Tibial nerve (tissue), 4 donors: Measurements from ENCODE around the gene ADGRD1. TPM values are rescaled to one million over a fixed set of nuclear protein-coding genes. Genes with fewer than 3 reads are reported as not detected.
"Not testable (repeated sequence)": the region's sequence is repeated elsewhere in the genome, so short reads cannot be mapped to it uniquely, and the experiment has no call there.

Experiments used
- DNase-seq, 2 donors: peaks; one replicate each; pipeline ENCODE4 v3.0.0-alpha.2; 2019; ENCODE audit warnings: low spot score in 2 of 2
- H3K27ac ChIP-seq, 4 donors: fragments of 200-600 bp; sonication (generic) in 3 of 4; one replicate each; pipeline ENCODE4 v1.5.1; 2017 to 2019; ENCODE audit warnings: mild to moderate bottlenecking in 1 of 4
- H3K27me3 ChIP-seq, 2 donors: fragments of 200-600 bp; sonication (generic) in 1 of 2; one replicate each; pipeline versions ENCODE4 v1.5.1 to v1.6.0; 2017 to 2019
- H3K36me3 ChIP-seq, 3 donors: fragments of 200-600 bp; sonication (generic); one replicate each; pipeline ENCODE4 v1.5.1; 2018 to 2019
- H3K4me1 ChIP-seq, 4 donors: fragments of 200-600 bp; sonication (generic) in 3 of 4; one replicate each; pipeline ENCODE4 v1.5.1; 2017 to 2019
- H3K4me3 ChIP-seq, 4 donors: fragments of 200-600 bp; sonication (generic) in 3 of 4; one replicate each; pipeline ENCODE4 v1.5.1; 2017 to 2019; ENCODE audit warnings: mild to moderate bottlenecking in 1 of 4, moderate library complexity in 1 of 4
- H3K9me3 ChIP-seq, 4 donors: fragments of 200-600 bp; sonication (generic) in 3 of 4; one replicate each; pipeline ENCODE4 v1.5.1; 2017 to 2019
- EP300 ChIP-seq, 2 donors: sonication (generic); formaldehyde crosslinking; IDR thresholded peaks; one replicate each; pipeline ENCODE4 v1.6.1; 2017; ENCODE audit warnings: antibody characterized with exemption in 2 of 2, mild to moderate bottlenecking in 1 of 2
- POLR2A ChIP-seq, 2 donors: fragments of 450-650 bp; IDR thresholded peaks; one replicate each; pipeline ENCODE4 v1.6.1; 2017; ENCODE audit warnings: antibody characterized with exemption in 2 of 2, mild to moderate bottlenecking in 2 of 2, moderate library complexity in 2 of 2
- WGBS, 2 donors: methylation state at CpG; one replicate each; pipeline ENCODE4 v1.1.5; 2018; 5-methylcytosine and 5-hydroxymethylcytosine counted together
- total RNA-seq, 4 donors: library from RNA; depleted of rRNA; stranded (reverse); fragments of >200 nt; gene quantifications; one replicate each; pipeline ENCODE4 v1.1.0, GENCODE V29; 2016
- TF ChIP-seq, protein P1 (sequence below), 5 experiments: fragments of 200-600 bp in 3 of 5; fragments of 450-650 bp in 2 of 5; sonication (generic) in 3 of 5; IDR thresholded peaks; one replicate each; pipeline ENCODE4 v1.5.1; 2016 to 2019; ENCODE audit warnings: antibody characterized with exemption in 5 of 5, mild to moderate bottlenecking in 3 of 5, moderate library complexity in 2 of 5

ADGRD1 gene
- total RNA-seq, 4 donors from 2014 or later = 99.0 to 179 (median 125) TPM

- Histone ChIP-seq H3K36me3 (peaks cover 0 to 3% (median 0%) of the 10 kb centered on the region in 3 donors), H3K9me3 (peaks cover 0 to 1% (median 0%) of the 10 kb centered on the region in 4 donors), H3K4me3 (no peak overlapping the region), H3K4me1 (peaks cover 0 to 33% (median 0%) of the 10 kb centered on the region in 4 donors), H3K27me3 (no peaks in the 10 kb centered on the region), H3K27ac (peak overlapping the region in 3 of 4 donors; percentile 52 to 74 (median 64))
- WGBS, 2 donors = 77 to 79% methylated on average over 12 of the region's 12 CpGs
- no peak for TF ChIP-seq EP300 (IDR thresholded peaks at IDR 0.05)
- TF ChIP-seq, protein P1, sequence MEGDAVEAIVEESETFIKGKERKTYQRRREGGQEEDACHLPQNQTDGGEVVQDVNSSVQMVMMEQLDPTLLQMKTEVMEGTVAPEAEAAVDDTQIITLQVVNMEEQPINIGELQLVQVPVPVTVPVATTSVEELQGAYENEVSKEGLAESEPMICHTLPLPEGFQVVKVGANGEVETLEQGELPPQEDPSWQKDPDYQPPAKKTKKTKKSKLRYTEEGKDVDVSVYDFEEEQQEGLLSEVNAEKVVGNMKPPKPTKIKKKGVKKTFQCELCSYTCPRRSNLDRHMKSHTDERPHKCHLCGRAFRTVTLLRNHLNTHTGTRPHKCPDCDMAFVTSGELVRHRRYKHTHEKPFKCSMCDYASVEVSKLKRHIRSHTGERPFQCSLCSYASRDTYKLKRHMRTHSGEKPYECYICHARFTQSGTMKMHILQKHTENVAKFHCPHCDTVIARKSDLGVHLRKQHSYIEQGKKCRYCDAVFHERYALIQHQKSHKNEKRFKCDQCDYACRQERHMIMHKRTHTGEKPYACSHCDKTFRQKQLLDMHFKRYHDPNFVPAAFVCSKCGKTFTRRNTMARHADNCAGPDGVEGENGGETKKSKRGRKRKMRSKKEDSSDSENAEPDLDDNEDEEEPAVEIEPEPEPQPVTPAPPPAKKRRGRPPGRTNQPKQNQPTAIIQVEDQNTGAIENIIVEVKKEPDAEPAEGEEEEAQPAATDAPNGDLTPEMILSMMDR (IDR thresholded peaks at IDR 0.05) = no peak
- TF ChIP-seq POLR2A (IDR thresholded peaks at IDR 0.05) = no peak
- peak in 1 of 2 donors; percentile 10 for DNase-seq
Measured at GRCh38 chr12:131067981-131068851, 114.5 kb downstream of the ADGRD1 start.

DNA sequence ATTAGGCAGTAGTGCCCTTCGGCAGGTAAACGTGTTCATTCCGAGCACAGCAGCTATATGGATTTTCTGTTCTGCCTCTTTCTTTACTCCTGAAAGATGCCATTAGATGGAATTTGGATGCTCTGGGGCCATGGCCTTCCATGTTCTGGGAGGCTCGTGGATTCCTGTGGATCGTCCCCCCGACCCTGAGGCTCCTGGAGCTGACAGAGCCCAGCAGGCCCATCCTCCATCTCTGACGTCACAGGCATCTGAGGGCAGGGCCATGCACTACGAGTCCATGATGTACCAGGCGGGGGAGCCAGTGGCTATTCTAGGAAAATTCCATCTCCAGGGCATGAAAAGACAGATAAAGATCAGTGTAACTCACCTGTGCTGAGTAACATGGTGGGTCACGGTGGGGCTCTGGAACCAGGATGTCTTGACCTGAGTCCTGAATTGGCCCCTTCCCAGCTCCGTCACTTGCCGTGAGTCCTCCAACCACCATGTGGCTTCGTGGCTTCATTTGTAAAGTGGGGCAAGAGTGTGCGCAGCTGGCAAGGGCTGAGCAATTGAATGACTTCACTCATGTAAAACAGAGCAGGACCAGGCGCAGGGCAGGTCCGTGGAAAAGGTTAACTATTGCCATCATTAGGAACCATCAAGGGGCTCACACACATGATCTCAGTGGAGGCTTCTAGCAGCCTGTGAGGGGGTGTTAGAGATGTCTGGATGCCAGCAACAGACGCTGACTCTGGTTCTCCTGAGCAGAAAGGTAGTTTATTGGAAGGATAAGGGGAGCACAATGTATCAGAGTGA is 115.4 kb downstream of the ADGRD1 start:
- DNase-seq = peak in 1 of 2 donors; percentile 15
- not testable (repeated sequence) for H3K9me3 ChIP-seq, H3K4me3 ChIP-seq, H3K27me3 ChIP-seq, H3K36me3 ChIP-seq
- Histone ChIP-seq H3K27ac (peak overlapping the region in 2 of 4 donors; percentile 64 to 74), H3K4me1 (peaks cover 0 to 34% (median 0%) of the 10 kb centered on the region in 4 donors)
- WGBS, 2 donors = 58 to 65% methylated on average over 13 to 14 of the region's 17 CpGs

- H3K4me3 ChIP-seq, H3K9me3 ChIP-seq, H3K27me3 ChIP-seq, H3K36me3 ChIP-seq: not testable (repeated sequence)
- Histone ChIP-seq H3K27ac (peak overlapping the region in 1 of 4 donors; percentile 40), H3K4me1 (peaks cover 0 to 44% (median 0%) of the 10 kb centered on the region in 4 donors)
- peak in 1 of 2 donors; percentile 11 for DNase-seq
- WGBS, 2 donors = 95 to 96% methylated on average over 17 to 20 of the region's 21 CpGs
Measured at GRCh38 chr12:131070136-131070535, 116.4 kb downstream of the ADGRD1 start.

GRCh38 chr12:131070668-131071067 is 117.0 kb downstream of the ADGRD1 start:
- not testable (repeated sequence) for H3K27ac ChIP-seq, H3K9me3 ChIP-seq, H3K4me3 ChIP-seq, H3K27me3 ChIP-seq, H3K36me3 ChIP-seq
- peaks cover 0 to 46% (median 0%) of the 10 kb centered on the region in 4 donors for H3K4me1 ChIP-seq
- 97 to 100% methylated on average over 3 of the region's 6 CpGs for WGBS, 2 donors
- DNase-seq = peak in 1 of 2 donors; percentile 1

GRCh38 chr12:131071234-131071820 is 117.6 kb downstream of the ADGRD1 start:
- DNase-seq = peak in 1 of 2 donors; percentile 10
- H3K36me3 ChIP-seq, H3K27ac ChIP-seq, H3K9me3 ChIP-seq, H3K27me3 ChIP-seq, H3K4me3 ChIP-seq: not testable (repeated sequence)
- WGBS, 2 donors = 68 to 69% methylated on average over 7 to 8 of the region's 12 CpGs
- H3K4me1 ChIP-seq = peaks cover 0 to 42% (median 0%) of the 10 kb centered on the region in 4 donors

- DNase-seq = not testable (repeated sequence)
- 86 to 93% methylated on average over 8 to 9 of the region's 12 CpGs for WGBS, 2 donors
Measured at GRCh38 chr12:131071950-131072349, 118.2 kb downstream of the ADGRD1 start.

DNA sequence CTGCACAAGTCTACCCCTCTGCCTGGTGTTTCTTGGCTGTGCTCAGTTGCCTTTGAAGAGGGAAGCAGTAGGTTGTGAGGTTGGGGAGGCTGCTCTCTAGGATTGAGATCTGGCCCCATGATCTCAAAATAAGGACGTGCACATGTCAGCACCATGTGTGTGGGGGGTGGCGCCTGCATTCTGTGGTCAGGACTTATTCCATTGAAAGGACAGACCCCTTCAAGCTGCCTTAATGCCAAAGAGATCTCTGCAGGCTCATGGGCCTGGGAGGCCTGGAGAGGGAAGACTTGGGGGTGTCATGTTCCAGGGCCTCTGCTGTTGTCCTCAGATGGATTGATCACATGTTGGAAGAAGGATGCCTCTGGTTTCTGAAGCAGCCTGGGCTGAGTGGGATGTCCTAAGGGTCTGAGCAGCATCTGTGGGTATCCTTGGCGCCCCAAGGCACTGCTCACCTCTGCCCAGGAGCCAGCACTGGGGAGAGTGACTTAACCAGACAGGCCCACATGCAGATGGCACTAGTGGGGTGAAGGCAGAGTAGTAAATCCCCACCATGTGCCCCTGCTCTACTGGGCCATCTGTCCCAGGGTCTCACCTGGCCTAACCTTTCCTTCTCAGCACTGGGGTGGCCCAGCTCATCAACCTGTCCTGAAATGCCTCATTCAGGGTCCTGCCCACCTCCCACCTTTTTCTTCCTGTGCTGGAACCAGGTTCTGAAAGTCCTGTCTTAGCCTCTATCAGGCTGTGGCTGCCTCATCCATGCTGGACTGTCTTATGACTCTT is 118.9 kb downstream of the ADGRD1 start:
- TF ChIP-seq POLR2A (IDR thresholded peaks at IDR 0.05) = no peak
- no peak for TF ChIP-seq EP300 (IDR thresholded peaks at IDR 0.05)
- TF ChIP-seq, protein P1 (IDR thresholded peaks at IDR 0.05) = no peak
- Histone ChIP-seq H3K4me3 (no peak overlapping the region), H3K27ac (peak overlapping the region in 1 of 4 donors; percentile 88), H3K27me3 (no peaks in the 10 kb centered on the region), H3K4me1 (peaks cover 0 to 30% (median 0%) of the 10 kb centered on the region in 4 donors), H3K9me3 (peaks cover 0 to 8% (median 0%) of the 10 kb centered on the region in 4 donors), H3K36me3 (peaks cover 0 to 10% (median 0%) of the 10 kb centered on the region in 3 donors)
- WGBS, 2 donors = 81 to 84% methylated on average over 3 of the region's 3 CpGs
- DNase-seq = peak in 1 of 2 donors; percentile 6

More at GRCh38 chr12:131071950-131072349, 118.2 kb downstream of the ADGRD1 start:
- H3K27ac ChIP-seq, H3K27me3 ChIP-seq, H3K4me3 ChIP-seq, H3K36me3 ChIP-seq, H3K9me3 ChIP-seq: not testable (repeated sequence)
- peaks cover 0 to 36% (median 0%) of the 10 kb centered on the region in 4 donors for H3K4me1 ChIP-seq
